ENCODE data around the gene EPHB2. TPM values are rescaled to one million over a fixed set of nuclear protein-coding genes. Genes with fewer than 3 reads are reported as not detected.

Gene EPHB2
- total and polyA plus RNA-seq, 11 donors = 0.11 to 6.3 (median 0.70) TPM

GRCh38 chr1:22733643-22734042 lies 23.0 kb downstream of the EPHB2 start:
- no peak overlapping the region for H3K27ac ChIP-seq
- no peak overlapping the region for H3K4me3 ChIP-seq
- intact Hi-C loops (cut with DNase I) = no loop called here
- H3K9me3 ChIP-seq = no peaks in the 10 kb centered on the region
- ATAC-seq (no peak), DNase-seq (no peak)
- H3K36me3 ChIP-seq = no peaks in the 10 kb centered on the region
- TF ChIP-seq CTCF (IDR thresholded peaks at IDR 0.05) = no peak
- TF ChIP-seq POLR2A (IDR thresholded peaks at IDR 0.05) = no peak
- H3K27me3 ChIP-seq = peaks cover 0 to 16% (median 0%) of the 10 kb centered on the region in 9 donors
- H3K4me1 ChIP-seq = peaks cover 0 to 10% (median 0%) of the 10 kb centered on the region in 12 donors
- WGBS, 4 donors = 90 to 94% (median 93%) methylated on average over 8 of the region's 8 CpGs

GRCh38 chr1:22736501-22737080 lies 26.0 kb downstream of the EPHB2 start:
- TF ChIP-seq CTCF (IDR thresholded peaks at IDR 0.05) (no peak), POLR2A (IDR thresholded peaks at IDR 0.05) (no peak)
- no peak overlapping the region for H3K27ac ChIP-seq
- DNase-seq (no peak), ATAC-seq (no peak)
- H3K9me3 ChIP-seq = no peaks in the 10 kb centered on the region
- H3K4me1 ChIP-seq = peaks cover 0 to 10% (median 0%) of the 10 kb centered on the region in 12 donors
- peaks cover 3 to 40% (median 10%) of the 10 kb centered on the region in 9 donors for H3K27me3 ChIP-seq
- intact Hi-C loops (cut with DNase I) = no loop called here
- H3K36me3 ChIP-seq = no peaks in the 10 kb centered on the region
- no peak overlapping the region for H3K4me3 ChIP-seq
- WGBS, 4 donors = 74 to 78% (median 75%) methylated on average over 12 to 23 of the region's 23 CpGs

GRCh38 chr1:22737374-22738068 lies 26.9 kb downstream of the EPHB2 start:
- ATAC-seq = no peak
- Histone ChIP-seq H3K36me3 (no peaks in the 10 kb centered on the region), H3K27ac (no peak overlapping the region), H3K4me3 (no peak overlapping the region), H3K4me1 (peaks cover 0 to 10% (median 0%) of the 10 kb centered on the region in 12 donors), H3K9me3 (no peaks in the 10 kb centered on the region), H3K27me3 (peaks cover 3 to 46% (median 10%) of the 10 kb centered on the region in 9 donors)
- TF ChIP-seq CTCF (IDR thresholded peaks at IDR 0.05) (no peak), POLR2A (IDR thresholded peaks at IDR 0.05) (no peak)
- no peak for DNase-seq
- WGBS, 4 donors = 89 to 95% (median 93%) methylated on average over 2 of the region's 2 CpGs
- intact Hi-C loops (cut with DNase I) = no loop called here

DNA sequence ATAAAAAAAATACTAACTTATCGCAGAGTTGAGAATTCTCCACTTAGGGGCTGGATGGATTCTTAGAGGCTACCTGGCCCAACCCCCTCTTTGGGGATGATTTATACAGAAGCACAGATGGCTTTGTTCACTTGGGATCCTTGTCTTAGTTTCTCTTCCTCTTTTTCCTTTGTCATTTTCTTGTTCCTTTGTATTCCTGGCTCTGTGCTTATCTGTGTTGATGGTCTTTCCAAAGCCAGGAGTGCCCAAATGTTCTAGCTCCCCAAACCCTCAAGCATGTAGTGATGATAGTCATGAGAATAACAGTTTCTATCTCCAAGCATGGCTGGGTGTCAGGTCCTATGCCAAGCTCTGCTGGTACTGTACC lies 27.4 kb downstream of the EPHB2 start:
- no peak overlapping the region for H3K4me3 ChIP-seq
- WGBS, 4 donors = 93 to 98% (median 96%) methylated on average over 1 of the region's 1 CpG
- ATAC-seq = no peak
- no peaks in the 10 kb centered on the region for H3K36me3 ChIP-seq
- TF ChIP-seq POLR2A (IDR thresholded peaks at IDR 0.05) (no peak), CTCF (IDR thresholded peaks at IDR 0.05) (no peak)
- DNase-seq = no peak
- H3K9me3 ChIP-seq = no peaks in the 10 kb centered on the region
- peaks cover 0 to 10% (median 0%) of the 10 kb centered on the region in 12 donors for H3K4me1 ChIP-seq
- H3K27me3 ChIP-seq = peaks cover 3 to 46% (median 10%) of the 10 kb centered on the region in 9 donors
- intact Hi-C loops (cut with DNase I) = no loop called here
- H3K27ac ChIP-seq = no peak overlapping the region
